HCT116 (cell line): ENCODE measurements around the gene AGK. TPM values are rescaled to one million over a fixed set of nuclear protein-coding genes. Genes with fewer than 3 reads are reported as not detected.

ENCODE experiments used
- ATAC-seq: fragments of 200-7000 bp; cut with Tn5 transposase; 2 replicates; pipeline ENCODE4 v1.9.1; 2020; ENCODE audit warnings: mild to moderate bottlenecking, moderate library complexity
- BruUV-seq: library from RNA; stranded (reverse); fragments of 400-500 nt; replicated peaks from 2 replicates; lab custom pipeline; 2021; lab: Mats Ljungman, UMichigan
- CTCF ChIA-PET: fragments of 300-600 bp; sonication (Branson Sonifier 250); formaldehyde crosslinking; loops from one replicate; lab custom pipeline; 2021; ENCODE audit warnings: antibody characterized with exemption; lab: Charles Lee
- POLR2A ChIA-PET: fragments of 300-600, 350-600 bp; sonication (Branson Sonifier 250); formaldehyde crosslinking; loops from one replicate; lab custom pipeline; 2021; ENCODE audit warnings: antibody characterized with exemption; lab: Charles Lee
- RAD21 ChIA-PET, 2 experiments: fragments of 300-600 bp; sonication (Branson Sonifier 250); formaldehyde crosslinking; loops; one replicate each; lab custom pipeline; 2023; ENCODE audit warnings: low total read pairs in 2 of 2; ENCODE audit not compliant: uncharacterized antibody in 2 of 2, unreplicated experiment in 2 of 2, low non-redundant PET in 1 of 2; lab: Charles Lee
- DNase-seq: peaks from one replicate; pipeline ENCODE4 v3.0.0-alpha.2; 2010; ENCODE audit warnings: low read depth, low spot score
- H2AFZ ChIP-seq: fragments of 200-600 bp; shearing (Covaris generic), sonication (generic); 2 replicates; pipeline ENCODE4 v1.6.1; 2017; ENCODE audit warnings: low read depth, mixed run types, mixed read lengths, antibody characterized with exemption, low read length; ENCODE audit not compliant: poor library complexity, severe bottlenecking
- H3K27ac ChIP-seq: 2 replicates; pipeline ENCODE4 v1.5.1; 2012; ENCODE audit warnings: low read depth, low read length
- H3K27me3 ChIP-seq: fragments of 200-600 bp; sonication (generic); 2 replicates; pipeline ENCODE4 v1.6.1; 2016; ENCODE audit warnings: mixed run types, low read length, mixed read lengths; ENCODE audit not compliant: insufficient read depth
- H3K36me3 ChIP-seq, 2 experiments: fragments of 200-500 bp in 1 of 2; fragments of 200-600 bp in 1 of 2; sonication (Bioruptor generic) in 1 of 2; sonication (generic) in 1 of 2; 2 replicates each; pipeline versions ENCODE4 v1.5.1 to v1.6.1; 2014 to 2016; ENCODE audit warnings: low read length in 2 of 2, inconsistent platforms in 1 of 2, mixed read lengths in 1 of 2, mixed run types in 1 of 2; ENCODE audit not compliant: insufficient read depth in 2 of 2, control insufficient read depth in 1 of 2
- H3K4me1 ChIP-seq, 2 experiments: fragments of 200-600 bp in 1 of 2; sonication (generic) in 1 of 2; 2 replicates each; pipeline versions ENCODE4 v1.5.1 to v1.6.1; 2012 to 2017; ENCODE audit warnings: low read length in 2 of 2, inconsistent platforms in 1 of 2, mild to moderate bottlenecking in 1 of 2, mixed read lengths in 1 of 2, mixed run types in 1 of 2, moderate library complexity in 1 of 2; ENCODE audit not compliant: insufficient read depth in 2 of 2, control insufficient read depth in 1 of 2
- H3K4me2 ChIP-seq: fragments of 200-600 bp; sonication (generic); 2 replicates; pipeline ENCODE4 v1.6.1; 2017; ENCODE audit warnings: mixed run types, low read length, mixed read lengths
- H3K4me3 ChIP-seq, 2 experiments: fragments of 200-600 bp in 1 of 2; sonication (generic) in 1 of 2; replicated peaks in 1 of 2; 2 replicates each; pipeline ENCODE4 v1.5.1; 2011 to 2016; ENCODE audit warnings: low read length in 2 of 2, control low read depth in 1 of 2, low read depth in 1 of 2, mild to moderate bottlenecking in 1 of 2, mixed read lengths in 1 of 2, mixed run types in 1 of 2
- H3K79me2 ChIP-seq: fragments of 200-600 bp; sonication (generic); 2 replicates; pipeline ENCODE4 v1.6.1; 2017; ENCODE audit warnings: mild to moderate bottlenecking, mixed run types, low read length, moderate library complexity, mixed read lengths; ENCODE audit not compliant: insufficient read depth
- H3K9ac ChIP-seq: fragments of 200-600 bp; sonication (generic); 2 replicates; pipeline ENCODE4 v1.6.1; 2016; ENCODE audit warnings: low read length, mixed read lengths
- H3K9me2 ChIP-seq: fragments of 200-600 bp; sonication (generic), shearing (Covaris generic); 2 replicates; pipeline ENCODE4 v1.6.1; 2017; ENCODE audit warnings: mixed run types, mild to moderate bottlenecking, moderate library complexity; ENCODE audit not compliant: insufficient read depth
- H3K9me3 ChIP-seq, 2 experiments: fragments of 200-500 bp in 1 of 2; fragments of 200-600 bp in 1 of 2; sonication (Bioruptor generic) in 1 of 2; sonication (generic) in 1 of 2; 2 replicates each; pipeline ENCODE4 v1.6.1; 2014 to 2017; ENCODE audit warnings: low read length in 2 of 2, mixed read lengths in 2 of 2, inconsistent platforms in 1 of 2, low read depth in 1 of 2, mild to moderate bottlenecking in 1 of 2, mixed run types in 1 of 2, moderate library complexity in 1 of 2; ENCODE audit not compliant: control insufficient read depth in 1 of 2, insufficient read depth in 1 of 2
- H4K20me1 ChIP-seq: fragments of 200-600 bp; sonication (generic), shearing (Covaris generic); 2 replicates; pipeline ENCODE4 v1.6.1; 2017; ENCODE audit warnings: mixed run types, mild to moderate bottlenecking, moderate library complexity; ENCODE audit not compliant: insufficient read depth
- CBX3 ChIP-seq: IDR thresholded peaks from 2 replicates; pipeline ENCODE4 v1.6.1; 2012; ENCODE audit warnings: low read depth
- CEBPB ChIP-seq: IDR thresholded peaks from 2 replicates; pipeline ENCODE4 v1.6.1; 2012; ENCODE audit warnings: low read depth
- EGR1 ChIP-seq: IDR thresholded peaks from 2 replicates; pipeline ENCODE4 v1.6.1; 2012; ENCODE audit warnings: low read depth
- ELF1 ChIP-seq: IDR thresholded peaks from 2 replicates; pipeline ENCODE4 v1.6.1; 2012; ENCODE audit warnings: low read depth, borderline replicate concordance
- EZH2phosphoT487 ChIP-seq: fragments of 200-600 bp; IDR thresholded peaks from 2 replicates; pipeline ENCODE4 v1.6.1; 2018; ENCODE audit warnings: antibody characterized with exemption, borderline replicate concordance
- FOSL1 ChIP-seq: IDR thresholded peaks from 2 replicates; pipeline ENCODE4 v1.6.1; 2012; ENCODE audit warnings: low read depth
- JUND ChIP-seq: IDR thresholded peaks from 2 replicates; pipeline ENCODE4 v1.6.1; 2012
- POLR2AphosphoS5 ChIP-seq: IDR thresholded peaks from 2 replicates; pipeline ENCODE4 v1.6.1; 2011; ENCODE audit warnings: mild to moderate bottlenecking, low read depth, low read length, moderate library complexity
- RAD21 ChIP-seq: IDR thresholded peaks from 2 replicates; pipeline ENCODE4 v1.6.1; 2012; ENCODE audit warnings: low read depth, mild to moderate bottlenecking
- SIN3A ChIP-seq: IDR thresholded peaks from 2 replicates; pipeline ENCODE4 v1.6.1; 2012; ENCODE audit warnings: low read depth
- SP1 ChIP-seq: IDR thresholded peaks from 2 replicates; pipeline ENCODE4 v1.6.1; 2012; ENCODE audit warnings: low read depth
- TCF7L2 ChIP-seq: IDR thresholded peaks from 2 replicates; pipeline ENCODE4 v1.7.0; 2011; ENCODE audit warnings: borderline replicate concordance, inconsistent platforms; ENCODE audit not compliant: insufficient read depth, insufficient read length; ENCODE audit errors: extremely low read depth
- YY1 ChIP-seq: IDR thresholded peaks from 2 replicates; pipeline ENCODE4 v1.6.1; 2011; ENCODE audit warnings: low read length, low read depth, moderate library complexity, mild to moderate bottlenecking; ENCODE audit not compliant: insufficient replicate concordance; ENCODE audit errors: extremely low read depth
- ZFX ChIP-seq: fragments of 450-650 bp; IDR thresholded peaks from 2 replicates; pipeline ENCODE4 v1.6.1; 2017
- intact Hi-C: fragments of 100-400 bp; cut with micrococcal nuclease; formaldehyde crosslinking; loops from 2 replicates; pipeline ENCODE4 v1.10.0; 2022
- total RNA-seq: library from RNA; stranded (reverse); gene quantifications from one replicate; pipeline ENCODE4 v1.2.1, GENCODE V29; 2021; ENCODE audit not compliant: unreplicated experiment
- TF ChIP-seq, protein P1 (sequence below): IDR thresholded peaks from 2 replicates; pipeline ENCODE4 v1.6.1; 2011; ENCODE audit warnings: mild to moderate bottlenecking, low read length, moderate library complexity; ENCODE audit not compliant: insufficient replicate concordance; ENCODE audit errors: extremely low read depth
- TF ChIP-seq, protein P2 (sequence below): IDR thresholded peaks from 2 replicates; pipeline ENCODE4 v1.6.1; 2012
- TF ChIP-seq, protein P3 (sequence below): IDR thresholded peaks from 2 replicates; pipeline ENCODE4 v1.6.1; 2012
- TF ChIP-seq, protein P4 (sequence below): IDR thresholded peaks from 2 replicates; pipeline ENCODE4 v1.6.1; 2012; ENCODE audit warnings: low read depth
- TF ChIP-seq, protein P5 (sequence below), 3 experiments: fragments of 200-600 bp in 1 of 3; sonication (generic) in 1 of 3; IDR thresholded peaks in 2 of 3; conservative IDR thresholded peaks in 1 of 3; 2 replicates each; pipeline ENCODE4 v1.5.1; 2012 to 2017; ENCODE audit warnings: low read depth in 2 of 3, low read length in 2 of 3, antibody characterized with exemption in 1 of 3, borderline replicate concordance in 1 of 3, control low read depth in 1 of 3, mild to moderate bottlenecking in 1 of 3, mixed read lengths in 1 of 3, mixed run types in 1 of 3, moderate library complexity in 1 of 3; ENCODE audit not compliant: insufficient read depth in 1 of 3

AGK gene
- total RNA-seq, 1 experiment from 2014 or later, result 36.3 TPM

DNA sequence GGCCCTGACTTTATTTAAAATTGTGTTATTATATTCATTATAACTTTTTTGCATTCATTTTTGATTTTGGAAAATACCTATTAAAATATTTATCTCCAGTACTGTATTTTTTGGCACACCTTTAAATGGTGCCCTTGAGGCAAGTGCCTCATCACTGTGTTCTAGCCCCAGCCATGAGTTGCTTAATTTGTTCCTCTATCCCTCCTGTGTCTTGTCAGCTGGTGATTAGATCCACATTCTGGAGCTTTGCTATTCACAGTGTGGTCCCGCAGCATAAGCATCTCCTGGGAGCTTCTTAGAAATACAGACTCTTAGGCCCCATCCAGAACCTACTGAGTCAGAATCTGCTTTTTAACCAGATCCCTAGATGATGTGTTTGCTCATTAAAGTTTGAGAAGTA lies 19.8 kb downstream of the AGK start:
- ChIA-PET POLR2A (no interaction called here), RAD21 (no interaction called here), CTCF (no interaction called here)
- Histone ChIP-seq H3K4me2 (no peak overlapping the region), H3K9ac (no peak overlapping the region), H3K36me3 (peaks cover 0 to 13% of the 10 kb centered on the region in 2 experiments; a peak in 1 of 4 replicates), H3K27me3 (no peaks in the 10 kb centered on the region), H2AFZ (no peak overlapping the region), H3K9me3 (peaks cover under 1 to 5% of the 10 kb centered on the region in 2 experiments; a peak in 2 of 4 replicates), H3K4me3 (no peak overlapping the region), H4K20me1 (peaks cover 2% of the 10 kb centered on the region; the same call in 1 of the 2 replicates), H3K4me1 (no peaks in the 10 kb centered on the region), H3K9me2 (no peaks in the 10 kb centered on the region), H3K27ac (no peak overlapping the region), H3K79me2 (peaks cover 4% of the 10 kb centered on the region; the same call in 1 of the 2 replicates)
- intact Hi-C loops, result no loop called here
- no peak for ATAC-seq
- no TSS peak for BruUV-seq
- TF ChIP-seq EZH2phosphoT487 (no peak), EGR1 (no peak), SP1 (no peak), POLR2AphosphoS5 (no peak), TCF7L2 (no peak), YY1 (no peak), SIN3A (no peak), JUND (no peak), ELF1 (no peak), RAD21 (no peak), ZFX (no peak), FOSL1 (no peak), CEBPB (no peak), CBX3 (no peak)
- TF ChIP-seq, protein P1, sequence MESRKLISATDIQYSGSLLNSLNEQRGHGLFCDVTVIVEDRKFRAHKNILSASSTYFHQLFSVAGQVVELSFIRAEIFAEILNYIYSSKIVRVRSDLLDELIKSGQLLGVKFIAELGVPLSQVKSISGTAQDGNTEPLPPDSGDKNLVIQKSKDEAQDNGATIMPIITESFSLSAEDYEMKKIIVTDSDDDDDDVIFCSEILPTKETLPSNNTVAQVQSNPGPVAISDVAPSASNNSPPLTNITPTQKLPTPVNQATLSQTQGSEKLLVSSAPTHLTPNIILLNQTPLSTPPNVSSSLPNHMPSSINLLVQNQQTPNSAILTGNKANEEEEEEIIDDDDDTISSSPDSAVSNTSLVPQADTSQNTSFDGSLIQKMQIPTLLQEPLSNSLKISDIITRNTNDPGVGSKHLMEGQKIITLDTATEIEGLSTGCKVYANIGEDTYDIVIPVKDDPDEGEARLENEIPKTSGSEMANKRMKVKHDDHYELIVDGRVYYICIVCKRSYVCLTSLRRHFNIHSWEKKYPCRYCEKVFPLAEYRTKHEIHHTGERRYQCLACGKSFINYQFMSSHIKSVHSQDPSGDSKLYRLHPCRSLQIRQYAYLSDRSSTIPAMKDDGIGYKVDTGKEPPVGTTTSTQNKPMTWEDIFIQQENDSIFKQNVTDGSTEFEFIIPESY, result no peak
- TF ChIP-seq, protein P2, sequence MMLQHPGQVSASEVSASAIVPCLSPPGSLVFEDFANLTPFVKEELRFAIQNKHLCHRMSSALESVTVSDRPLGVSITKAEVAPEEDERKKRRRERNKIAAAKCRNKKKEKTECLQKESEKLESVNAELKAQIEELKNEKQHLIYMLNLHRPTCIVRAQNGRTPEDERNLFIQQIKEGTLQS, result no peak
- TF ChIP-seq, protein P3, sequence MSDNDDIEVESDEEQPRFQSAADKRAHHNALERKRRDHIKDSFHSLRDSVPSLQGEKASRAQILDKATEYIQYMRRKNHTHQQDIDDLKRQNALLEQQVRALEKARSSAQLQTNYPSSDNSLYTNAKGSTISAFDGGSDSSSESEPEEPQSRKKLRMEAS, result no peak
- TF ChIP-seq, protein P4, sequence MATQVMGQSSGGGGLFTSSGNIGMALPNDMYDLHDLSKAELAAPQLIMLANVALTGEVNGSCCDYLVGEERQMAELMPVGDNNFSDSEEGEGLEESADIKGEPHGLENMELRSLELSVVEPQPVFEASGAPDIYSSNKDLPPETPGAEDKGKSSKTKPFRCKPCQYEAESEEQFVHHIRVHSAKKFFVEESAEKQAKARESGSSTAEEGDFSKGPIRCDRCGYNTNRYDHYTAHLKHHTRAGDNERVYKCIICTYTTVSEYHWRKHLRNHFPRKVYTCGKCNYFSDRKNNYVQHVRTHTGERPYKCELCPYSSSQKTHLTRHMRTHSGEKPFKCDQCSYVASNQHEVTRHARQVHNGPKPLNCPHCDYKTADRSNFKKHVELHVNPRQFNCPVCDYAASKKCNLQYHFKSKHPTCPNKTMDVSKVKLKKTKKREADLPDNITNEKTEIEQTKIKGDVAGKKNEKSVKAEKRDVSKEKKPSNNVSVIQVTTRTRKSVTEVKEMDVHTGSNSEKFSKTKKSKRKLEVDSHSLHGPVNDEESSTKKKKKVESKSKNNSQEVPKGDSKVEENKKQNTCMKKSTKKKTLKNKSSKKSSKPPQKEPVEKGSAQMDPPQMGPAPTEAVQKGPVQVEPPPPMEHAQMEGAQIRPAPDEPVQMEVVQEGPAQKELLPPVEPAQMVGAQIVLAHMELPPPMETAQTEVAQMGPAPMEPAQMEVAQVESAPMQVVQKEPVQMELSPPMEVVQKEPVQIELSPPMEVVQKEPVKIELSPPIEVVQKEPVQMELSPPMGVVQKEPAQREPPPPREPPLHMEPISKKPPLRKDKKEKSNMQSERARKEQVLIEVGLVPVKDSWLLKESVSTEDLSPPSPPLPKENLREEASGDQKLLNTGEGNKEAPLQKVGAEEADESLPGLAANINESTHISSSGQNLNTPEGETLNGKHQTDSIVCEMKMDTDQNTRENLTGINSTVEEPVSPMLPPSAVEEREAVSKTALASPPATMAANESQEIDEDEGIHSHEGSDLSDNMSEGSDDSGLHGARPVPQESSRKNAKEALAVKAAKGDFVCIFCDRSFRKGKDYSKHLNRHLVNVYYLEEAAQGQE, result no peak
- TF ChIP-seq, protein P5, sequence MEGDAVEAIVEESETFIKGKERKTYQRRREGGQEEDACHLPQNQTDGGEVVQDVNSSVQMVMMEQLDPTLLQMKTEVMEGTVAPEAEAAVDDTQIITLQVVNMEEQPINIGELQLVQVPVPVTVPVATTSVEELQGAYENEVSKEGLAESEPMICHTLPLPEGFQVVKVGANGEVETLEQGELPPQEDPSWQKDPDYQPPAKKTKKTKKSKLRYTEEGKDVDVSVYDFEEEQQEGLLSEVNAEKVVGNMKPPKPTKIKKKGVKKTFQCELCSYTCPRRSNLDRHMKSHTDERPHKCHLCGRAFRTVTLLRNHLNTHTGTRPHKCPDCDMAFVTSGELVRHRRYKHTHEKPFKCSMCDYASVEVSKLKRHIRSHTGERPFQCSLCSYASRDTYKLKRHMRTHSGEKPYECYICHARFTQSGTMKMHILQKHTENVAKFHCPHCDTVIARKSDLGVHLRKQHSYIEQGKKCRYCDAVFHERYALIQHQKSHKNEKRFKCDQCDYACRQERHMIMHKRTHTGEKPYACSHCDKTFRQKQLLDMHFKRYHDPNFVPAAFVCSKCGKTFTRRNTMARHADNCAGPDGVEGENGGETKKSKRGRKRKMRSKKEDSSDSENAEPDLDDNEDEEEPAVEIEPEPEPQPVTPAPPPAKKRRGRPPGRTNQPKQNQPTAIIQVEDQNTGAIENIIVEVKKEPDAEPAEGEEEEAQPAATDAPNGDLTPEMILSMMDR (IDR thresholded peaks at IDR 0.05 in 2 of 3, conservative IDR thresholded peaks at IDR 0.05 in 1 of 3; ENCODE audit: borderline replicate concordance in 1 of 3, insufficient read depth in 1 of 3, low read depth in 2 of 3, low read length in 2 of 3), result no peak
- no peak for DNase-seq
